Measurements from ENCODE around the gene MAGOH. TPM values are rescaled to one million over a fixed set of nuclear protein-coding genes. Genes with fewer than 3 reads are reported as not detected.
"Not testable (repeated sequence)": the region's sequence is repeated elsewhere in the genome, so short reads cannot be mapped to it uniquely, and the experiment has no call there.

Gene MAGOH
- total RNA-seq, 1 donor from 2014 or later: 43.0 TPM

DNA sequence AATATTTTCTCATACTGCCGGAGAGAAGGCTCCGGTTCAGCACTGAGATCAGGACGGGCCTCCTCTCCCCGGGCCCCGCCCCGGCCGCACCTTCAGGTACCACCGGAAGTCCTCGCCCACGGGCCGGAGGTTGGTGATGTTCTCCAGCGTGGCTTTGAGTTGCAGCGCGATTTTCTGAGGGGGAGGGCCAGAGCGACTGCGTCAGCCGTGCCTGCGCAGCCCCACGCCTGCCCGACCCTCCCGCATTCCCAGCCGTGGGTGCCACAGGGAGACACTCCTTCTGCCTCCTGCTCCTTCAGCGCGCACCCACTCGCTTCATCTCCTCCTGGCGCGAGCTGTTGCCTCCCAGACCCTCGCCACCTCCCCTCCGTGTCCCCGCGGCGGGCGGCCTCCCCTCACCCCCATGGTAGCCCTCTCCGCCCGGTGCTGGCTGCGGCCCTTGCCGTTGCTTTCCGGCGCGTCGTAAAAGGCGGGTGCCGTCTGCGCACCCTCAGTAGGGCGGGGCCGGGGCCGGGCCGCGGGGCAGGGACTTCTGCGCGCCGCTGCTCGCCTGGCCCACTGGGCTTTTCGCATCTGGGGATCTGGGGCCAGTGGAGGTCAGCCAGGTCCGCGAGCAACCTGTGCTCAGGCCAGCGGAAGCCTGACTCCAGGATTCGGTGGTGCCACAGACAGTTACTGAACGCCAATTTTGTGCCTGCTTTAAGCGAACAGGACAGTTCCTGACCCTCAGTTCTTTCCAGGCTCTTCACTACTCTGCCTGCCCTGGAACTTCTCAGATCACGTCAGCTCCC lies 18.0 kb downstream of the MAGOH start, which contains the start of gene CZIB:
TSS of gene CZIB (minus strand) at position 464 of the 791 bp plus-strand sequence. CDS start at position 405, 59 bp downstream.
- peak; percentile 96 for DNase-seq

DNA sequence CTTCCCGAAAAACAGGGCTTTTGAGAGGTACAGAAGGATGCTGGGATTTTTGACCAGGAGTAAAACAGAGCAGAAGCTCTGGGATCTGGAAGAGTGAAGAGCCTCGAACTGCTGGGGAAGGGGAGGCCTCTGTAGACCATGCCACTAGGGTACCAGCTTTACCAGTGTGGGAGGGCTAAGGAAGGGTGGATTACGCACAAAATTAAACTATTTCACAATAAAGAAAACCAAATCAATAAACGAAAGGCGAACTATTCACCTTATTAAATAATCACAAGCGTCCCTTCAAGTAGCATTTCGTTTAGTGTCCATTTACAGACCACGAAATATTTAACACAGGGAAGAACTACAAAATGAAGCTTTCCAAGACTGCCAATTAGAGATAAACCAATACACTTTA lies 18.6 kb downstream of the MAGOH start:
- no peak for DNase-seq

DNA sequence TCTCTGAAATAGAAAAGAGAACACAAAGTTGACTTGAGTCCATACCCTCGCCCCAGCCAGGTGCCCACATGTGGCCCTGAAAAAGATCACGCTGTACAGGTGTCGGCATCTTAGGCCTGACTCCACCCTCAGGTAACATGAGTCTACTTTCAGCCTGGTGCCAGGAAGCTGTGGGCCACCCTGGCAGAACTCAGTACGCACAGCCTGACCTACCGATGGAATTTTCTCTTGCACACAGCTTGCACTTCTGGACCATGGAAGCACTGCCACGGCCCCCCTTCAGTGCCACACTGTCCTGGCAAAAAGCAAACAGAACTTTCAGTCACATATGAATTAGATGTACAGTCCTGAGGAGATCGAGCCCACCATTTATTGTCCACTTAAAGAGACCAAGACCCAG lies 20.1 kb downstream of the MAGOH start:
- no peak for DNase-seq

DNA sequence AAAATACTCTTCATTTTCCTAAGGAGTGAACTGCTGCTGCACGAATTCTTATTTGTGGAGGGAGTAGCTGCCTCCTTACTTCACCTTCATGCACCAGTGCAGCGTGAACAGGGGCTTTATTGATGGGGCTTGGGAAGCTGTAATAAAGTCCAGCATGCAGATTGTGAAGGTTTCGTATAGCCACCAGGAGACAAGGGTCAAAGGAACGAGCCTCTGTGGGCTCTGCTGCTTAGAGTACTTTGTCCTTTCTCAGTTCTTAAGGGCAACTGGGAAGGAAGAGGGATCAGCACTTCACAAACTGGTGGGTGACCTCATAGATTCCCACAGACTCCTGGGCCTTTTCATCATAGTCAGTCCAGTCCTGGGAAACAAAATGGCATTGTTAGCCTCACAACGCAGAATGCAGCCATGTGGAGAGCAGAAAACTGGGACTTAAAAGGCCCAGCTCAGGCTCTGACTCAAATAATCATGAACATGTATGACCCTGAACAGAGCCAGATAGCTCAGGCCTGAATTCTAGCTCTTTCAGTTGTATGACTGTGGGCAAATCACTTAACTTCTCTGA lies 23.9 kb downstream of the MAGOH start:
- DNase-seq: no peak

DNA sequence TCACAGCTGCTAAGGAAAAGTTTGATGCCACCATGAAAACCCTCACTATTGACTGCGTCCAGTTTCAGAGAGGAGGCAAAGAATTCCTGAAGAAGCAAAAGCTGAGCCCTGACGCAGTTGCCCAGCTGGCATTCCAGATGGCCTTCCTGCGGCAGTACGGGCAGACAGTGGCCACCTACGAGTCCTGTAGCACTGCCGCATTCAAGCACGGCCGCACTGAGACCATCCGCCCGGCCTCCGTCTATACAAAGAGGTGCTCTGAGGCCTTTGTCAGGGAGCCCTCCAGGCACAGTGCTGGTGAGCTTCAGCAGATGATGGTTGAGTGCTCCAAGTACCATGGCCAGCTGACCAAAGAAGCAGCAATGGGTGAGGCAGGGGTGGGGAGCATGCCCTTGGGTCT lies 27.4 kb downstream of the MAGOH start:
- no peak for DNase-seq

DNA sequence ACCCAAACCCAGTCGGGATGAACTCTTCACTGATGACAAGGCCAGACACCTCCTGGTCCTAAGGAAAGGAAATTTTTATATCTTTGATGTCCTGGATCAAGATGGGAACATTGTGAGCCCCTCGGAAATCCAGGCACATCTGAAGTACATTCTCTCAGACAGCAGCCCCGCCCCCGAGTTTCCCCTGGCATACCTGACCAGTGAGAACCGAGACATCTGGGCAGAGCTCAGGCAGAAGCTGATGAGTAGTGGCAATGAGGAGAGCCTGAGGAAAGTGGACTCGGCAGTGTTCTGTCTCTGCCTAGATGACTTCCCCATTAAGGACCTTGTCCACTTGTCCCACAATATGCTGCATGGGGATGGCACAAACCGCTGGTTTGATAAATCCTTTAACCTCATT lies 28.0 kb downstream of the MAGOH start:
- DNase-seq: no peak

DNA sequence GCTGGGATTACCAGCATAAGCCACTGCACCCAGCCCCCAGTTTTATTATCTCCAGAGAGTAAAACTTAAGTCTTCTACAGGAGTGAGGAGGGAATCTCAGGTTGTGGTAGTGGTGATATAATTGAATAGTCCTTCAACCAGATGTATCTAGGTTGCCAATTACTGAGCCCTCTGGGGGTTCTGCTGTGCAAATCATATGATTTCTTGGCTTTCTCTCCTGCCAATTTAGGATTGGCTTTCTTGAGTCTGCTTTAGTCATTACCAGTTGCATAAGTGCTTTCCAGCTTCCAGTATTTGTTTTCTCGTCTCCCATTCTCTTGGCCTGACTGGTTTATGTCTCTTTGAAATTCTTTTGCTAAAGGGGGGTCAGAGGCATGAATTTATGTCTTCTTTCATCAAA lies 30.6 kb downstream of the MAGOH start:
- no peak for DNase-seq

DNA sequence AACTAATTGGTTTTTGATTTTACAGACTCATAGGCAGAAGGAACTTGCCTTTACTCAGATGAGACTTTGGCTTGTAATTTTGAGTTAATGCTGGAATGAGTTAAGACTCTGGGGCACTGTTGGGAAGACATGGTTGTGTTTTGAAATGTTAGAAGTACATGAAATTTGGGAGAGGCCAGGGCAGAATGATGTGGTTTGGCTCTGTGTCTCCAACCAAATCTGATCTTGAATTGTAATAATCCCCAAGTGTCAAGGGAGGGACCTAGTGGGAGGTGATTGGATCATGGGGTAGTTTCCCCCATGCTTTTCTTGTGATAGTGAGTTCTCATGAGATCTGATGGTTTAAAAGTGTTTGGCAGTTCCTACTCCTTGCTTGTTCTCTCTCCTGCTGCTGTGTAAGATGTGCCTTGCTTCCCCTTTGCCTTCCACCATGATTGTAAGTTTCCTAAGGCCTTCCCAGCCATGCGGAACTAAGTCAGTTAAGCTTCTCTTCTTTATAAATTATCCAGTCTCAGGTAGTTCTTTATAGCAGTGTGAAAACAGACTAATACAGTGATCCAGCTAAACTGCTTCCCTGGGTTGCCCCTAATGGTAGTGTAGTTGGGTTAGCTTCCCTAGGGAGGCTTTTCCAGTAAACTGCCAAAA lies 31.5 kb downstream of the MAGOH start:
- no peak for DNase-seq

DNA sequence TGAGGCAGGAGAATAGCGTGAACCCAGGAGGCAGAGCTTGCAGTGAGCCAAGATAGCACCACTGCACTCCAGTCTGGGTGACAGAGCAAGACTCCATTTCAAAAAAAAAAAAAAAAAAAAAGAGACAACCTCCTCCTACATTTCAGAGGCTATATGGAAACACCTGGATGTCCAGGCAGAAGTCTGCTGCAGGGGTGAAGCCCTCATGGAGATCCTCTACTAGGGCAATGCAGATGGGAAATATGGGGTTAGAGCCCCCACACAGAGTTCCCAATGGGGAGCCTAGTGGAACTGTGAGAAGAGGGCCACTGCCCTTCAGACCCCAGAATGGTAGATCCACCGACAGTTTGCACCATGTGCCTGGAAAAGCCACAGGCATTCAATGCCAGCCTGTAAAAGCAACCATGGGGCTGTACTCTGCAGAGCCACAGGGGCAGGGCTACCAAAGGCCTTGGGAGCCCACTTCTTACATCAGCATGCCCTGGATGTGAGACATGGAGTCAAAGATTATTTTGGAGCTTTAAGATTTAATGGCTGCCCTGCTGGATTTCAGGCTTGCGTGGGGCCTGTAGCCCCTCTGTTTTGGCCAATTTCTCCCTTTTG lies 32.1 kb downstream of the MAGOH start:
- DNase-seq: not testable (repeated sequence)

DNA sequence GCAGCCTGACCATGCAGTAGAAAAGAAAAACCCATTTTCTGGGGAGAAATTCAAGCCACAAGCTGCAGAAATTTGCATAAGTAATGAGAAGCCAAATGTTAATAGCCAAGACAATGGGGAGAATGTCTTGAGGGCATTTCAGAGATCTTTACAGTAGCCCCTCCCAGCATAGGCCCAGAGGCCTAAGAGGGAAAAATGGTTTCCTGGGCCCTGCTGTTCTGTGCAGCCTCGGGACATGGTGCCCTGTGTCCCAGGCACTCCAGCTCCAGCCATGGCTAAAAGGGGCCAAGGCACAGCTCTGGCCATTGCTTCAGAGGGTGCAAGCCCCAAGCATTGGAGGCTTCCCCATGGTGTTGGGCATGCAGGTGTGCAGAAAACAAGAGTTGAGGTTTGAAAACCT lies 32.8 kb downstream of the MAGOH start:
- not testable (repeated sequence) for DNase-seq

DNA sequence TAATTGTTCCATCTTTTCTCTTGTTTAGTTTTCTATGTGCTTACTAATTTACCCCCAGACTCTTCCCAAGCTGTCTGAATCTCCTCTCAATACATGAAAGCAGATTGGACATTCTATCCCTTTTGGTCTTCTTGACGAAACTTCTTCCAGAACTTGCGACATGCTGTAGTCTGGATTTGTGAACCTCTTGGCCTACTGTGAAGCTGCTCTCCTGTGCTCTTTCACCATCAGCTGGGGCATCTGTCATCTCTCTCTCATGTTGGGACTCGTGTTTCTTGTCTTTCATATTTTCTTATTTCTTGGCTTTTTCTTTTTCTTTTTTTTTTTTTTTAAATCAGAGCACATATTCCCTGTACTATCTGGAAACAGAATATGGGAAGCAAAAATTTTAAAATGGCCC lies 34.9 kb downstream of the MAGOH start:
- no peak for DNase-seq

DNA sequence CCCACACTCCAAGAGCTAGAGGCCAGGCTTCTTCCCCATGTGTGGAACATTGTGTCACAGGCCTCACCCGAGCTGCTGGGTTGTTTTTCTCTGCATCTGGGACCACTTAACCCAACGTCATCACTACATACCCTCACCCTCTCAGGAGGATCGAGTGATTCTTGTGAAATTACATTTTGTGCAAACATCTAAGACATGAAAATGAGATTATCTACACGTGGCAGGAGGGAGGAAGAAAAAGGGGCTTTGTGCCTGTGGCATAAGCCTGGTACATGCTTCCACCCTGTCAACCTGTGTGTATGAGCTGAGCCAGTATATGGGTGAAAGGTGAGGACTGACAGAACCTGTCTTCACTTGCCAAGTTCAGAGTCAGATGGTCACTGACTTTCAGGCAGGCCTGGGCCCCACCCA lies 40.1 kb downstream of the MAGOH start:
- peak; percentile 17 for DNase-seq

DNA sequence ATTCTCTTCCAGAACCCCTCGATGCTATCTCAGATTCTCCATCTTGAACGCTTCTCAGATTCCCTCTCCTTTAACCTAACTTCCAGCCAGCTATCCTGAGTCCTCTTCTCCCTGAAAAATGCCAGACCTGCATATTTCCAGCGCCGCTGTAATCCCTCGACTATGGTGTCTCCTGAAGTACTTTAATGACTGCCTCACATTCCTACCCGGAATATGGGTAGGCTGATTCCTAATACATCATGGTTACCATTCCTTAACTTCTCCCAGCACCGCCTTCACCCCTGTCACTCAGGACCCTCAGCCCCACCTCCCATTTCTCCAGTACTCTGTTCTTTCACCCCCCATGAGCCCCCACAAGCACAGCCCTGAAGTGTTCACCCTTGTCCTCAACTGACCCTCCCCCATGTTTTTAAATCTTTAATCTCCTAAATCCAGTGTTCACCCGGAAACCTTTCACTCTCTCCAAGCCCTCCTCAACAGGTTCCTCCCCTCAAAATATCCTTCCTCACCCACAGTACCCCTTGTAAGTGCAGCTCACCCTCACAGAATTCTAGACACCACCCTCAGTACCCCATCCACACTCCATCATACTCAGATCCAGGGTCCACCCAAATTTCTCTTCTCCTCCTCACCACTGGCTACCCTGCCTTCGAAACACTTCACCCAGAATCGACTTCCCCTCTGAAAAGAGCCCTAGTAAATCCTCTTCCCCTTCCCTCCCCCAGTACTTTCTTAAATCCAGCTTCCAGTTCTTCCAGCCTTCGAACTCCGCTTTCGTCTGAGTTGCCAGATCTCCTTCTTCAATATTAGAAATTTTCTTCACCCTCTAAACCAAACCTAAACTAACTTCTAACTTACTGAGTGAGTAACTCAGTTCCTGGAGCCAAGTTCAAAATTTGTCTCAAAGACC lies 40.8 kb downstream of the MAGOH start:
- DNase-seq: peak; percentile 37

DNA sequence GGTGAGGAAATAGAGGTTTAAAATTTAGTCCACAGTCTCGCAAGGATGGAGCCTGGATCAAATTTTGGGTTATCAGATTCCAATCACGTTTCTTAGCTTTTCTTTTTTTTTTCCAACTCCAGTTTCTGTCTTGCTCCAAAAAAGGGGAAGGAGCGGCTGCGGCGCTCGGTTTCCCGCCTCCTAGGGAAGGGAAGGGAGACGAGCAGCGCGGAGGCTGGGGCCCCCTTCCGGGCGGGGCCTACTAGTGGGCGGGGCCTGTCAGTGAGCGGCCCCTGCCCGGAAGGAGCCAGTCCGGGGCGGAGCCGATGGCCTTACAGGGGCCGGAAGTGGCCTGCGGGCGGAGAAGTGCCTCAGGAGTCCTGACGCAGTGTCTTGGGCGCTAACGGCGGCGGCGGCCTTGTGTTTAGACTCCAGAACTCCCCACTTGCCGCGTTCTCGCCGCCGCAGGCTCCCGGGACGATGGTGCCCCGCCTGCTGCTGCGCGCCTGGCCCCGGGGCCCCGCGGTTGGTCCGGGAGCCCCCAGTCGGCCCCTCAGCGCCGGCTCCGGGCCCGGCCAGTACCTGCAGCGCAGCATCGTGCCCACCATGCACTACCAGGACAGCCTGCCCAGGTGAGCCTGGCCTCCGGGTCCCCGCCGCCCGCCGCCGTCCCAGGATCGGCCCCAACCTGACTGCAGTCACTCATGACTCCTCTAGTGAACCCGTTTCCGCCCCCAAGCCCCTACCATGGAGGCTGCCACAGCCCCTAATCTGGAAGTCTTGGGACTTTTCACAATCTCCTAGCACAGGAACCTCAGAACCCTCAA lies 41.6 kb downstream of the MAGOH start, which contains the start of gene CPT2:
TSS of gene CPT2 (plus strand) at position 340 of the 806 bp plus-strand sequence. CDS start at position 460, 120 bp downstream.
- DNase-seq: peak; percentile 97

DNA sequence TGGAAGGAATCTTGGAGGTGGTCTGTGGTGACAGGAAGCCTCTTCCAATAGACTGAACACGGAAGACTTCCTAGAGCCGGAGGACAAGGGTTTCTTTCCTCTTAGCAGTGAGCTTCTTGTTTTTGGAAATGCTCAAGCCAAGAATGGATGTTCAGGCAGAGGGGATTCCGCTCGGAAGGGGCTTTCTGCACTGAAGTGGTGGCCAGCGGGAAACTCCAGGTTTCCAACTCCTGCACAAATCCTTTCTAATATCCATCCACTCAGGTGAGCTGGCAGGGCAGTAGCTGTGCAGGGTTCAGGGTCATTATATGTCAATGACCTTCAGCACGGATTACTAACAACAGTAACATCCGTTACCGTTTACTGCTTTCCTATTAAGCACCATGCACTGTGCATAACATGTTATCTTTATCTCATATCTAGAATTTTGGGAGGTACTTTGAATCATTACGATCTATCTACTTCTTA lies 42.3 kb downstream of the MAGOH start:
- DNase-seq: no peak

DNA sequence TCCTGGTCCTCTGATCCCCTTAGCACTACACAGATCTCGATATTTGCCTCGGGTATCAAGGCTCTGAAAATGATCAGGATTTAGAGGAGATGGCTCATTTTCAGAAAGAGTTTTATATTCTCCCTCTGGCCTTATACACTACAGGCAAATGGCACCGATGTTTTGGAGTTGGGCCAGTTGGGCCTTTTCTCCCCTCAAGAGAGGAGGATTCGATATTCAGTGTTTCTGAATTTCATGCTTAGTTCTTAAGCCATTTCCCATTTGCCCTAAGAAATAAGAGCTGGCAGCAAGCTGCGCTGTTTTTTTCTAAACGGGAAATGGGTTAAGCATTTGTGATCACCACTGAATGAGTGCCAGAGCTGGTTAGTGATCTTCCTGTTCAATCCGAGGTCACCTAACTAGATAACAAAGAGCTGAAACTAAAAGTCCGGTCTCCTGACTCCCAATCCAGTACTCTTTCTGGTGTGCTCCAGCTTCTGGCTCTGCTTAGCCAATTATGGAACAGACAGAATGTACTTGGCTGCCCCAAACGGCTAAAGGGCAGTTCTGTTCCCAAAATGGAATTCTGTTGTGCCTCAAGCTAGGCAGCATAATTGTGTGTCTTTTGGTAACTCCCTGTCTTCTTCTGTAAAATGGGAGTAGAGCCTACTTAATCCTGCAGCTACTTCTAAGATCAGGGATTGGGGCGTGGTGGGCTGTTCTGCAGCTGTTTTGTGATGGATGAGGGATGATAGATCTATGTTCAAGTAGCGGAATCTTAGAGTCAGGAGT lies 42.9 kb downstream of the MAGOH start:
- peak; percentile 61 for DNase-seq

DNA sequence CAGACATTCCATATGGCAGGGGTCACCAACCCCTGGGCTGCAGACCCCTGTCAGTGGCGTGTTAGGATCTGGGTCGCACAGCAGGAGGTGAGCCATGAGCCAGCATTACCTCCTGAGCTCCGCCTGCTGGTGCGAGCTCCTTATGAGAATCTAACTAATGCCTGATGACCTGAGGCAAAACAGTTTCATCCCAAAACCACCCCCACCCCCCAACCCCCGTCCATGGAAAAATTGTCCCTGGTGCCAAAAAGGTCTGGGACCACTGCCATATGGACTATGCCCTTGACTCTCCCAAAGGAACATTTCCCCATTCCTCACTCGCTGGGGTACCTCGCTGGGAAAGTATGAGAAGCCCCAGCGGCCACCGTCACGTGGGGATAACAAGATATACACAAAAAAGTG lies 48.1 kb downstream of the MAGOH start:
- no peak for DNase-seq

DNA sequence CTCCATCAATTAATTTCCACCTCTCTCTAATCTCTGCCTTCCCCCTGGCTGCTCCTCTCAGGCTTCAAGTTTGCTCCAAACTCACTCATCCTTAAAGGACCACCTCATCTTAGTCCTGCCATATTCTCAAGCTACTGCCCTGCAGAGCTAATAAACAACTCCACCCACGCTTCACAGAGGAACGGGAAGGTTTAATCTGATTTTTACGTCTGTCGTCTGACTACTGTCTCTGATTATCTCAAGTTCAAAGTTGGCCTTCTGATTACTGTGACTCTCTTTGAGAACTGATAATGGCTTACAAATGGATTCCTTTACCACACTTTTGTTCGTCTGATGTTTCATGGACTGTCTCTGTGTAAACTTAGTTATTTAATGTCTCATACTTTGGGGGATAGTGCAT lies 49.3 kb downstream of the MAGOH start:
- DNase-seq: no peak

DNA sequence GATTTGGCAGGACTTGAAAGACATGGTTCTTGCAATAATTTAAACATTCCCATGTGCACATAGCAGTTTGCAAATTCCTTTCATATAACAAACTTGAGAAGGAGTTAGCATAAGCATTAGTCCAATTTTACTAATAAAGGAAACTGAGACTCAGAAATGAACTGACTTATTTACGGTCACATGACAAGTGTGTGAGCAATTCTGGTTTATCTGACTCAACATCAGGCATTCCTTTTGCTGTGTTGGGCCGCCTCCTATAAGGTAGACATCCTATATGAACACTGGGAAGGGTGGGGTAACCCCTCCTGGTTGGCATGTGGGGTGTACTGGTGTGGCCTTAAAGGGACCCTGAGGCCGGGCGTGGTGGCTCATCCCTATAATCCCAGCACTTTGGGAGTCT lies 50.2 kb downstream of the MAGOH start:
- DNase-seq: no peak

DNA sequence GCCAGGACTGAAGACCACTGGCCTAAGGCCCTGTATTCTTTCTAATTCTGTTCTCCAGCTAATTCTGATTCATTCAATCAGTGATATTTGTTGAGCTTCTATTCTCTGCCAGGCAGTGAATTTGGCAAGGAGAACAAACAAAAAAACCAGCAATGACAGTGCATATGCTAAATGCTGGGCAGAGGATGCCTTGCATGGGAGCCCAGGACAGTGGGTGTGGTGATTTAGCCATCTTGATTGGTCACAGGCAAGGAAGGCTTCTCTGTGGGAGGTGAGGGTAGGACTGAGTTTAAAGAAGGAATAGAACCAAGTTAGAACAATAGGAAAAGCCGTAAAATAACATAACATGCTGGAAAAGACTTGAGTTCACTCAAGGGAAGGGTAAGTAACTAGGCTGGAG lies 50.9 kb downstream of the MAGOH start:
- no peak for DNase-seq
